Lower lobe of right lung (tissue), 2 donors: ENCODE data around the gene MRPL46. TPM values are rescaled to one million over a fixed set of nuclear protein-coding genes. Genes with fewer than 3 reads are reported as not detected.

Experiments used
- ATAC-seq, 2 donors: fragments of 200-7000 bp; cut with Tn5 transposase; one replicate each; pipeline ENCODE4 v1.9.1; 2020 to 2022; ENCODE audit warnings: mild to moderate bottlenecking in 2 of 2, moderate library complexity in 2 of 2
- DNase-seq: peaks from one replicate; pipeline ENCODE4 v3.0.0-alpha.2; 2020
- H3K27ac ChIP-seq: fragments of 200-600 bp; one replicate; pipeline ENCODE4 v1.8.0; 2022
- H3K27me3 ChIP-seq: fragments of 200-600 bp; one replicate; pipeline ENCODE4 v1.8.0; 2022; ENCODE audit warnings: low read depth
- H3K36me3 ChIP-seq: fragments of 200-600 bp; one replicate; pipeline ENCODE4 v1.8.0; 2022; ENCODE audit warnings: mild to moderate bottlenecking
- H3K4me1 ChIP-seq: fragments of 200-600 bp; one replicate; pipeline ENCODE4 v1.8.0; 2022
- H3K4me3 ChIP-seq: fragments of 200-600 bp; one replicate; pipeline ENCODE4 v1.8.0; 2022; ENCODE audit warnings: mild to moderate bottlenecking
- H3K9me3 ChIP-seq: fragments of 200-600 bp; one replicate; pipeline ENCODE4 v1.8.0; 2022
- CTCF ChIP-seq: fragments of 200-600 bp; IDR thresholded peaks from one replicate; pipeline ENCODE4 v1.8.0; 2022; ENCODE audit warnings: antibody characterized with exemption, mild to moderate bottlenecking
- intact Hi-C: fragments of 100-400 bp; cut with DNase I; formaldehyde crosslinking; loops from one replicate; pipeline ENCODE4 v1.11.0; 2022
- total RNA-seq: library from RNA; stranded (reverse); fragmentation: NEBNext Ultra II Directional; extraction: Animal tissue kit (Norgen Biotek cat#: 25700); gene quantifications from one replicate; pipeline ENCODE4 v1.2.1, GENCODE V29; 2021
- donor health status: DM: no; HTN: yes; CAD: no; lungs with severe emphysema.

Gene MRPL46
- total RNA-seq, 1 donor from 2014 or later: 15.3 TPM

GRCh38 chr15:88430051-88430450 lies 37.1 kb downstream of the MRPL46 start:
- DNase-seq: no peak
- H3K9me3 ChIP-seq: no peaks in the 10 kb centered on the region
- peaks cover 12% of the 10 kb centered on the region for H3K27me3 ChIP-seq
- no peak for TF ChIP-seq CTCF
- H3K4me1 ChIP-seq: no peaks in the 10 kb centered on the region
- no peak for ATAC-seq
- no peaks in the 10 kb centered on the region for H3K36me3 ChIP-seq
- intact Hi-C loops: no loop called here
- H3K4me3 ChIP-seq: no peak overlapping the region
- no peak overlapping the region for H3K27ac ChIP-seq

- intact Hi-C loops: no loop called here
- no peaks in the 10 kb centered on the region for H3K4me1 ChIP-seq
- no peak for DNase-seq
- no peaks in the 10 kb centered on the region for H3K36me3 ChIP-seq
- ATAC-seq: no peak
- no peak for TF ChIP-seq CTCF
- H3K4me3 ChIP-seq: no peak overlapping the region
- no peak overlapping the region for H3K27ac ChIP-seq
- peaks cover 12% of the 10 kb centered on the region for H3K27me3 ChIP-seq
- no peaks in the 10 kb centered on the region for H3K9me3 ChIP-seq
Measured at GRCh38 chr15:88428805-88429605, 38.2 kb downstream of the MRPL46 start.

GRCh38 chr15:88428053-88428452 lies 39.1 kb downstream of the MRPL46 start:
- intact Hi-C loops: no loop called here
- Histone ChIP-seq H3K4me3 (no peak overlapping the region), H3K27me3 (peaks cover 21% of the 10 kb centered on the region)

GRCh38 chr15:88426304-88426703 lies 40.9 kb downstream of the MRPL46 start:
- intact Hi-C loops: no loop called here
- Histone ChIP-seq H3K27ac (no peak overlapping the region), H3K4me3 (no peak overlapping the region), H3K4me1 (no peaks in the 10 kb centered on the region), H3K36me3 (no peaks in the 10 kb centered on the region), H3K9me3 (no peaks in the 10 kb centered on the region), H3K27me3 (peaks cover 21% of the 10 kb centered on the region)
- no peak for TF ChIP-seq CTCF
- no peak for DNase-seq
- ATAC-seq: no peak

More at GRCh38 chr15:88428053-88428452, 39.1 kb downstream of the MRPL46 start:
- TF ChIP-seq CTCF: no peak
- ATAC-seq: no peak
- no peak for DNase-seq
- no peaks in the 10 kb centered on the region for H3K36me3 ChIP-seq
- H3K27ac ChIP-seq: no peak overlapping the region
- H3K9me3 ChIP-seq: no peaks in the 10 kb centered on the region
- no peaks in the 10 kb centered on the region for H3K4me1 ChIP-seq

- Histone ChIP-seq H3K9me3 (no peaks in the 10 kb centered on the region), H3K27me3 (peaks cover 15% of the 10 kb centered on the region), H3K4me1 (no peaks in the 10 kb centered on the region), H3K4me3 (no peak overlapping the region), H3K36me3 (no peaks in the 10 kb centered on the region), H3K27ac (no peak overlapping the region)
- intact Hi-C loops: no loop called here
- no peak for DNase-seq
- no peak for TF ChIP-seq CTCF
- ATAC-seq: no peak
Measured at GRCh38 chr15:88423331-88423730, 43.9 kb downstream of the MRPL46 start.
